ENCODE results near the gene FHAD1.

Gene FHAD1

GRCh38 chr1:15439325-15439724 lies 192.3 kb downstream of the FHAD1 start:
- Mint-ChIP-seq H3K27me3 (ENCODE audit: low read depth) (no peaks in the 10 kb centered on the region), H3K9me3 (no peaks in the 10 kb centered on the region), H3K27ac (no peak overlapping the region), H3K4me1 (ENCODE audit: low read depth) (no peaks in the 10 kb centered on the region), H3K36me3 (ENCODE audit: low read depth) (no peaks in the 10 kb centered on the region), H3K4me3 (no peak overlapping the region)
- DNase-seq (ENCODE audit: low spot score): no peak

- H3K36me3 Mint-ChIP-seq (ENCODE audit: low read depth): no peaks in the 10 kb centered on the region
- no peak overlapping the region for H3K4me3 Mint-ChIP-seq
- H3K27ac Mint-ChIP-seq: no peak overlapping the region
- H3K4me1 Mint-ChIP-seq (ENCODE audit: low read depth): peaks cover 4% of the 10 kb centered on the region
- DNase-seq (ENCODE audit: low spot score): no peak
- H3K27me3 Mint-ChIP-seq (ENCODE audit: low read depth): peaks cover 3% of the 10 kb centered on the region
- H3K9me3 Mint-ChIP-seq: no peaks in the 10 kb centered on the region
Measured at GRCh38 chr1:15440357-15440756, 193.3 kb downstream of the FHAD1 start.

DNA sequence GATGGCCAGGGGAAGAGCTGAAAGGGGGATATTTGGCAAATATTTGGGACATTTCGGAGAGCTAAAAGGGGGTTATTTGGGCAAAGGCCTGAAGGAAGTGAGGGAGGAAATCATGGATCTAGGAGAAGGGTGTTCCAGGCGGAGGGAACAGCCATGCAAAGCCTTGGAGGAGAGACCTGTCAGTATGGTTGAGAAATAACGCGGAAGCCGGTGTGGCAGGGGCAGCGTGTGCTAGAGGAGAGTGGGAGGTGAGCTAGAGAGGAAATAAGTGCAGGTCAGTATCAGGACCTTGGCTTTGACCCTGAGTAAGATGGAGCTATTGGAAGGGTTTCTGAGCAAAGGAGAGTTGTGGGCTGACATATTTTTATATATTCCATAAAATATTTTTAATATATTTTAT lies 194.2 kb downstream of the FHAD1 start:
- H3K9me3 Mint-ChIP-seq: no peaks in the 10 kb centered on the region
- no peak overlapping the region for H3K4me3 Mint-ChIP-seq
- peaks cover 3% of the 10 kb centered on the region for H3K27me3 Mint-ChIP-seq (ENCODE audit: low read depth)
- no peak for DNase-seq (ENCODE audit: low spot score)
- H3K27ac Mint-ChIP-seq: no peak overlapping the region
- H3K4me1 Mint-ChIP-seq (ENCODE audit: low read depth): peaks cover 4% of the 10 kb centered on the region
- H3K36me3 Mint-ChIP-seq (ENCODE audit: low read depth): no peaks in the 10 kb centered on the region

- H3K27me3 Mint-ChIP-seq (ENCODE audit: low read depth): peaks cover 3% of the 10 kb centered on the region
- no peak overlapping the region for H3K4me3 Mint-ChIP-seq
- no peak overlapping the region for H3K27ac Mint-ChIP-seq
- H3K36me3 Mint-ChIP-seq (ENCODE audit: low read depth): no peaks in the 10 kb centered on the region
- no peaks in the 10 kb centered on the region for H3K9me3 Mint-ChIP-seq
- peaks cover 4% of the 10 kb centered on the region for H3K4me1 Mint-ChIP-seq (ENCODE audit: low read depth)
- no peak for DNase-seq (ENCODE audit: low spot score)
Measured at GRCh38 chr1:15442119-15442518, 195.1 kb downstream of the FHAD1 start.

DNA sequence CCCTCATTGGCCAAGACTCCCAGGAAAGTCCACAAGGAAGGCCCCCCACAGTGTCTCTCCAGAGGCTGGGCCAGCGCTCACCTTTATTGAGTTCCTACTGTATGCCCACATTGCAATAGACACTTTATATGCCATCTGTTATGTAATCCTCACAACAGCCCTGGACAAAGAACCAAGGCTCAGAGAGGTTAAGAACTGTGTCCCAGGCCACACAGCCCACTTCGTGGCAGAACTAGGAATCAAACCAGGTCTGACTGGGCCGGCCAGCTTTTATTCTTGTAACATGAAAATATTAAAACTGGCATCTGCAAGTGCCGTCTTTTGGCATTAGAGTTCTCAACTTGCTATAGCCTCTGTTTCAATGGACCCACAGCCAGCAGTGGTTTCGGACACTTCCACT lies 195.7 kb downstream of the FHAD1 start:
- Mint-ChIP-seq H3K27me3 (ENCODE audit: low read depth) (peaks cover 3% of the 10 kb centered on the region), H3K36me3 (ENCODE audit: low read depth) (no peaks in the 10 kb centered on the region), H3K4me3 (no peak overlapping the region), H3K9me3 (no peaks in the 10 kb centered on the region), H3K4me1 (ENCODE audit: low read depth) (peaks cover 4% of the 10 kb centered on the region), H3K27ac (no peak overlapping the region)
- no peak for DNase-seq (ENCODE audit: low spot score)

GRCh38 chr1:15443281-15443680 lies 196.3 kb downstream of the FHAD1 start:
- no peak overlapping the region for H3K27ac Mint-ChIP-seq
- H3K4me3 Mint-ChIP-seq: no peak overlapping the region
- no peaks in the 10 kb centered on the region for H3K36me3 Mint-ChIP-seq (ENCODE audit: low read depth)
- peaks cover 4% of the 10 kb centered on the region for H3K4me1 Mint-ChIP-seq (ENCODE audit: low read depth)
- H3K27me3 Mint-ChIP-seq (ENCODE audit: low read depth): peaks cover 3% of the 10 kb centered on the region
- no peaks in the 10 kb centered on the region for H3K9me3 Mint-ChIP-seq
- no peak for DNase-seq (ENCODE audit: low spot score)

DNA sequence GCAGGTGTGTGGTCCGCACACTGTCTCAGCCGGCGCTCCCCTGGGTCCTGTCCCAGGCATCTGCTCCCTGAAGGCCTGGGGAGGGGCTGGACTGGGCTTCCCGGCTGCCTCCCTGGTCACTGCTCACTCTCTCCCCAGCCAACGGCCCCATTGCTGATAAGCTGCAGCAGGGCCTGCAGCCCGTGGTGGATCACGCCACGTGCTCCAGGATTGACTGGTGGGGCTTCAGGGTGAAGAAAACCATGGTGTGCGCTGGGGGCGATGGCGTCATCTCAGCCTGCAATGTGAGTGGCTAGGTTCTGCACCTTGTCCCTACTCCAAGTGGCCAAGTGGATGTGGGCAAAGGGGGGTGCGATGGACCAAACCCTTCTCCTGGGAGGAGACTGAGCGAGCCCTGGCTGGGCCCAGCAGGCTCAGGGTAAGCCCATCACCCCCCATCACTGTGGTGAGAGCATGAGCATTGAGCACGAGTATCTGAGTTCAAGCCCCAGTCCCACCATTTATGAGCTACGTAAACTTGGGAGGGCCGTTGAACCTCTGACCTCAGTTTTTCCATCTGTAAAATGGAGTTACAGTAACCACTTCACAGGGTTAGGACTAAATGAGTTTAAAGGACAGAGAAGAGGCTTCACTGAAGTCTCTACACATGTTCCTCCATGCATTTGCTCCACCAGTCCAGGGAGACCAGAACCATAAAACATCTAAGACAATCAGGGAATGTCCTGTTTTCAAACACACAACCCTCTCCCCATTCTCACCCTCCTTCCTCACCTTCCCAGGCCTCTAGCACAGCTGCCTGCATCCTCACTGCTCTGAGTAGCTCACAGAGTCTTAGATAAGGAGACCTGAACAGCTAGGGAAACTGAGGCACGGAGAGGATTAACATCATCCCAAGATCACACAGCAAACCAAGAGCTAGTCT lies 197.7 kb downstream of the FHAD1 start:
- H3K9me3 Mint-ChIP-seq: no peaks in the 10 kb centered on the region
- no peak overlapping the region for H3K4me3 Mint-ChIP-seq
- no peak for DNase-seq (ENCODE audit: low spot score)
- H3K36me3 Mint-ChIP-seq (ENCODE audit: low read depth): no peaks in the 10 kb centered on the region
- no peak overlapping the region for H3K27ac Mint-ChIP-seq
- H3K4me1 Mint-ChIP-seq (ENCODE audit: low read depth): peaks cover 4% of the 10 kb centered on the region
- H3K27me3 Mint-ChIP-seq (ENCODE audit: low read depth): peaks cover 3% of the 10 kb centered on the region

- H3K9me3 Mint-ChIP-seq: no peaks in the 10 kb centered on the region
- no peak for DNase-seq (ENCODE audit: low spot score)
- peaks cover 3% of the 10 kb centered on the region for H3K27me3 Mint-ChIP-seq (ENCODE audit: low read depth)
- H3K4me1 Mint-ChIP-seq (ENCODE audit: low read depth): peaks cover 4% of the 10 kb centered on the region
- H3K27ac Mint-ChIP-seq: no peak overlapping the region
- no peak overlapping the region for H3K4me3 Mint-ChIP-seq
- H3K36me3 Mint-ChIP-seq (ENCODE audit: low read depth): no peaks in the 10 kb centered on the region
Measured at GRCh38 chr1:15445390-15446122, 198.5 kb downstream of the FHAD1 start.

DNA sequence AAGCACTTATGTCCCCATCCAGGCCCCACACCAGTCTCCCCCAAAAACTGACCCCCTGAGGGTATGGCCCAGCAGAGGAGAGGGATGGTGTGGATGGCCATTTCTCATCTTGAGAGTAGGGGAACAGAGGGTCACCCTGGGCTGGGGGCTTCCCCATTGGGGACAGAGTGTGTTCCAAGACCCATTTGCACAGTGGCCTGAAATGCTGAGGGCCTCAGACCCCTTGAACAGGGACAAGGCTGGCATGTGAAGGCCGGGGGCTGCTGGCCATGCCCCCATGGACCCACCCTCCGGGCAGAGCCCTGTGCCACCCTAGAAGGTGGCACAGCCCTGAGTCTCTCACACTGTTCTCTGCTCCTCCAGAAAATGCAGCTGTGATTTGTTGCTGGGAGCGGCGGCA lies 199.2 kb downstream of the FHAD1 start:
- H3K36me3 Mint-ChIP-seq (ENCODE audit: low read depth): no peaks in the 10 kb centered on the region
- H3K4me3 Mint-ChIP-seq: no peak overlapping the region
- no peak for DNase-seq (ENCODE audit: low spot score)
- no peak overlapping the region for H3K27ac Mint-ChIP-seq
- peaks cover 7% of the 10 kb centered on the region for H3K27me3 Mint-ChIP-seq (ENCODE audit: low read depth)
- peaks cover 4% of the 10 kb centered on the region for H3K4me1 Mint-ChIP-seq (ENCODE audit: low read depth)
- H3K9me3 Mint-ChIP-seq: no peaks in the 10 kb centered on the region

All from T-helper 2 cell treated with Interferon-gamma antibody and Interleukin-4, amounts not matched to agents 5 μg/mL and 100 μg/mL, for 36 hours (primary cell).